Nephron (organoid): ENCODE results near the gene MTCH1.
A peak's percentile ranks its signal among the peaks of the same experiment; 100 is the strongest.

Experiments
- H3K27ac Mint-ChIP-seq, 3 experiments: 2 replicates each; pipeline ENCODE4 v1.8.0; 2020; ENCODE audit warnings: mixed read lengths in 3 of 3, mild to moderate bottlenecking in 2 of 3, moderate library complexity in 1 of 3
- H3K27me3 Mint-ChIP-seq: 2 replicates; pipeline ENCODE4 v1.8.0; 2021; ENCODE audit warnings: low read depth, mild to moderate bottlenecking, moderate library complexity, mixed read lengths
- H3K36me3 Mint-ChIP-seq: 2 replicates; pipeline ENCODE4 v1.8.0; 2020; ENCODE audit warnings: low read depth, mixed read lengths
- H3K4me1 Mint-ChIP-seq: 2 replicates; pipeline ENCODE4 v1.8.0; 2020; ENCODE audit warnings: mixed read lengths
- H3K4me3 Mint-ChIP-seq, 3 experiments: 2 replicates each; pipeline ENCODE4 v1.8.0; 2020; ENCODE audit warnings: mild to moderate bottlenecking in 3 of 3, mixed read lengths in 3 of 3, moderate library complexity in 2 of 3
- H3K9me3 Mint-ChIP-seq: 2 replicates; pipeline ENCODE4 v1.8.0; 2020; ENCODE audit warnings: mixed read lengths
- TF ChIP-seq, protein P1 (sequence below), 3 experiments: fragments of 200-600 bp; sonication (generic); IDR thresholded peaks; one replicate each; pipeline ENCODE4 v1.5.0; 2021; ENCODE audit warnings: antibody characterized with exemption in 3 of 3; ENCODE audit not compliant: unreplicated experiment in 3 of 3

MTCH1 gene

DNA sequence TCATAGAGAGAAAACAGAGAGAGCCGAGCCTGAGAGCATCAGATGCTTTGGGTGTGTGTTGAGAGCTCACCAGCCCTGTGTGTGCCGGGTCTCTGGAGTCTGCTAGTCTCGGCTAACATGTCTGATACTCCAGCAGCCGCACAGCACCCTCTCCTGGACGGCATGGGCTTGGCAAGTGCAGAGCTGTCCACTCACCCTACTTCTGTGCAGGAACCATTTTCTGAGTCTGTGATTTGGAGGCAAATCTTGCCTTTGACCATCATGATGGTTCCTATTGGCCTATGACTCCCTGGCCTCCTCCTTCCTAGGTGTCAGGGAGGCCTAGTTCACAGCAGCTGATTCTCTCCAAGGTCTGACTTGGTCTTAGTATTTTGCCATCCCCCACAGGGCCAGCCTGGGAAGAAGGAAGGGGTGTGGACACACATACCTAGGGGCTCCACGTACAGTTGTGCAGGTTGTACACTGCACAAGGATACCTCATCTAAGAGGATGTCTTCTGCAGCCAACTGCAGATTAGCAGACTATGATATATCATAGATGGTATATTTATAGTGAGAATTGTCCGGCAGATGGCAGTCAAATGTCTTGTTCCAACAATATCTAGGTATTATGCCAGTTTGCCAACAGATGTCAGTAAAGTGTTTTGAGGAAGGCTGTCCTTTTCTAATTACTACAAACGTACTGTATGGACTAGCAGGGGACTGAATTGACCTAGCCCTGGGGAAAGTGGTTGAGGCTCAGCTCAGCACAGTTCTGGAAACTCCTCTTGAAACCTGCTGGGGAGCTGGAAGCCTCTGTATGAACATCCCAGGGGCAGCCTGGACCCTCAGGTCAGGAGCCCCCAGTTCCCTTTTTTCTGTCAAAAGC, 32.4 kb upstream of the MTCH1 start:
- Mint-ChIP-seq H3K27me3 (peaks cover 9% of the 10 kb centered on the region), H3K4me1 (peaks cover 19% of the 10 kb centered on the region), H3K36me3 (no peaks in the 10 kb centered on the region), H3K9me3 (no peaks in the 10 kb centered on the region), H3K4me3 (no peak overlapping the region), H3K27ac (peak overlapping the region in 2 of 3 experiments; percentile 17 to 77)
- TF ChIP-seq, protein P1, sequence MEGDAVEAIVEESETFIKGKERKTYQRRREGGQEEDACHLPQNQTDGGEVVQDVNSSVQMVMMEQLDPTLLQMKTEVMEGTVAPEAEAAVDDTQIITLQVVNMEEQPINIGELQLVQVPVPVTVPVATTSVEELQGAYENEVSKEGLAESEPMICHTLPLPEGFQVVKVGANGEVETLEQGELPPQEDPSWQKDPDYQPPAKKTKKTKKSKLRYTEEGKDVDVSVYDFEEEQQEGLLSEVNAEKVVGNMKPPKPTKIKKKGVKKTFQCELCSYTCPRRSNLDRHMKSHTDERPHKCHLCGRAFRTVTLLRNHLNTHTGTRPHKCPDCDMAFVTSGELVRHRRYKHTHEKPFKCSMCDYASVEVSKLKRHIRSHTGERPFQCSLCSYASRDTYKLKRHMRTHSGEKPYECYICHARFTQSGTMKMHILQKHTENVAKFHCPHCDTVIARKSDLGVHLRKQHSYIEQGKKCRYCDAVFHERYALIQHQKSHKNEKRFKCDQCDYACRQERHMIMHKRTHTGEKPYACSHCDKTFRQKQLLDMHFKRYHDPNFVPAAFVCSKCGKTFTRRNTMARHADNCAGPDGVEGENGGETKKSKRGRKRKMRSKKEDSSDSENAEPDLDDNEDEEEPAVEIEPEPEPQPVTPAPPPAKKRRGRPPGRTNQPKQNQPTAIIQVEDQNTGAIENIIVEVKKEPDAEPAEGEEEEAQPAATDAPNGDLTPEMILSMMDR (IDR thresholded peaks at IDR 0.05; ENCODE audit: unreplicated experiment in 3 of 3): peak; percentile 82 to 89 (median 87)

GRCh38 chr6:37017606-37018197, 31.7 kb upstream of the MTCH1 start:
- Mint-ChIP-seq H3K27me3 (peaks cover 4% of the 10 kb centered on the region), H3K36me3 (no peaks in the 10 kb centered on the region), H3K9me3 (no peaks in the 10 kb centered on the region), H3K4me3 (no peak overlapping the region), H3K27ac (peak overlapping the region in 2 of 3 experiments; percentile 4 to 17), H3K4me1 (peaks cover 19% of the 10 kb centered on the region)
- TF ChIP-seq, protein P1 (IDR thresholded peaks at IDR 0.05; ENCODE audit: unreplicated experiment in 3 of 3): no peak

GRCh38 chr6:37016995-37017394, 31.0 kb upstream of the MTCH1 start:
- TF ChIP-seq, protein P1 (IDR thresholded peaks at IDR 0.05; ENCODE audit: unreplicated experiment in 3 of 3): no peak
- no peak overlapping the region for H3K27ac Mint-ChIP-seq
- no peaks in the 10 kb centered on the region for H3K36me3 Mint-ChIP-seq
- H3K4me3 Mint-ChIP-seq: no peak overlapping the region
- H3K27me3 Mint-ChIP-seq: peaks cover 4% of the 10 kb centered on the region
- peaks cover 19% of the 10 kb centered on the region for H3K4me1 Mint-ChIP-seq
- no peaks in the 10 kb centered on the region for H3K9me3 Mint-ChIP-seq

- TF ChIP-seq, protein P1 (IDR thresholded peaks at IDR 0.05; ENCODE audit: unreplicated experiment in 3 of 3): no peak
- no peak overlapping the region for H3K27ac Mint-ChIP-seq
- H3K27me3 Mint-ChIP-seq: no peaks in the 10 kb centered on the region
- H3K9me3 Mint-ChIP-seq: no peaks in the 10 kb centered on the region
- no peaks in the 10 kb centered on the region for H3K36me3 Mint-ChIP-seq
- H3K4me1 Mint-ChIP-seq: peaks cover 15% of the 10 kb centered on the region
- no peak overlapping the region for H3K4me3 Mint-ChIP-seq
These were observed 29.5 kb upstream of the MTCH1 start for GRCh38 chr6:37015532-37015931.

GRCh38 chr6:37014667-37015066, 28.7 kb upstream of the MTCH1 start:
- TF ChIP-seq, protein P1 (IDR thresholded peaks at IDR 0.05; ENCODE audit: unreplicated experiment in 3 of 3): no peak
- Mint-ChIP-seq H3K27me3 (no peaks in the 10 kb centered on the region), H3K27ac (no peak overlapping the region), H3K4me3 (no peak overlapping the region), H3K4me1 (peaks cover 14% of the 10 kb centered on the region), H3K9me3 (no peaks in the 10 kb centered on the region), H3K36me3 (no peaks in the 10 kb centered on the region)
